Measurements from ENCODE around the gene LAX1. TPM values are rescaled to one million over a fixed set of nuclear protein-coding genes. Genes with fewer than 3 reads are reported as not detected.

Gene LAX1
- total RNA-seq, 4 donors from 2014 or later: 1.6 to 9.9 (median 2.7) TPM

- H3K9me3 ChIP-seq: no peaks in the 10 kb centered on the region
- TF ChIP-seq CTCF (IDR thresholded peaks at IDR 0.05) (no peak), POLR2A (IDR thresholded peaks at IDR 0.05) (no peak)
- H3K36me3 ChIP-seq: no peaks in the 10 kb centered on the region
- H3K27me3 ChIP-seq: no peaks in the 10 kb centered on the region
- no peak overlapping the region for H3K4me3 ChIP-seq
- H3K27ac ChIP-seq: no peak overlapping the region
- peaks cover 0 to 7% (median 4%) of the 10 kb centered on the region in 4 donors for H3K4me1 ChIP-seq
- DNase-seq: no peak
These were observed 7.9 kb downstream of the LAX1 start for GRCh38 chr1:203772836-203773235.

GRCh38 chr1:203776636-203777035, 11.7 kb downstream of the LAX1 start:
- Histone ChIP-seq H3K4me1 (no peaks in the 10 kb centered on the region), H3K4me3 (no peak overlapping the region), H3K27me3 (no peaks in the 10 kb centered on the region), H3K27ac (no peak overlapping the region), H3K36me3 (no peaks in the 10 kb centered on the region), H3K9me3 (no peaks in the 10 kb centered on the region)
- peak in 1 of 3 donors; percentile 49 for DNase-seq
- TF ChIP-seq CTCF (IDR thresholded peaks at IDR 0.05) (peak in 5 of 6 experiments; percentile 14 to 52 (median 39)), POLR2A (IDR thresholded peaks at IDR 0.05) (no peak)

GRCh38 chr1:203777596-203777995, 12.6 kb downstream of the LAX1 start:
- Histone ChIP-seq H3K4me1 (no peaks in the 10 kb centered on the region), H3K36me3 (no peaks in the 10 kb centered on the region), H3K27ac (no peak overlapping the region), H3K4me3 (no peak overlapping the region), H3K9me3 (no peaks in the 10 kb centered on the region), H3K27me3 (no peaks in the 10 kb centered on the region)
- DNase-seq: peak in 1 of 3 donors; percentile 9
- TF ChIP-seq CTCF (IDR thresholded peaks at IDR 0.05) (no peak), POLR2A (IDR thresholded peaks at IDR 0.05) (no peak)

GRCh38 chr1:203778146-203778545, 13.2 kb downstream of the LAX1 start:
- DNase-seq: no peak
- TF ChIP-seq CTCF (IDR thresholded peaks at IDR 0.05): no peak
- no peak for TF ChIP-seq POLR2A (IDR thresholded peaks at IDR 0.05)
- H3K27me3 ChIP-seq: no peaks in the 10 kb centered on the region
- no peaks in the 10 kb centered on the region for H3K9me3 ChIP-seq
- no peaks in the 10 kb centered on the region for H3K36me3 ChIP-seq
- H3K4me1 ChIP-seq: no peaks in the 10 kb centered on the region
- H3K27ac ChIP-seq: no peak overlapping the region
- no peak overlapping the region for H3K4me3 ChIP-seq

- no peak overlapping the region for H3K27ac ChIP-seq
- DNase-seq: peak in 1 of 3 donors; percentile 19
These were observed 13.8 kb downstream of the LAX1 start for GRCh38 chr1:203778789-203779188.

More at GRCh38 chr1:203778789-203779188, 13.8 kb downstream of the LAX1 start:
- Histone ChIP-seq H3K9me3 (no peaks in the 10 kb centered on the region), H3K4me3 (no peak overlapping the region), H3K4me1 (no peaks in the 10 kb centered on the region), H3K27me3 (no peaks in the 10 kb centered on the region), H3K36me3 (no peaks in the 10 kb centered on the region)
- TF ChIP-seq POLR2A (IDR thresholded peaks at IDR 0.05) (no peak), CTCF (IDR thresholded peaks at IDR 0.05) (no peak)
